HG03097 (cell line): ENCODE measurements around the gene TBC1D22A.

Source experiments
- ATAC-seq: cut with Tn5 transposase; IDR thresholded peaks from one replicate; pipeline ENCODE4 v1.9.1; 2021; ENCODE audit not compliant: unreplicated experiment, low FRiP score

The TBC1D22A gene

GRCh38 chr22:46998331-46998730 is 235.9 kb downstream of the TBC1D22A start:
- no peak for ATAC-seq

GRCh38 chr22:47000256-47000655 is 237.8 kb downstream of the TBC1D22A start:
- ATAC-seq: no peak

GRCh38 chr22:47000888-47001287 is 238.4 kb downstream of the TBC1D22A start:
- ATAC-seq: no peak

GRCh38 chr22:47001288-47001687 is 238.8 kb downstream of the TBC1D22A start:
- no peak for ATAC-seq

GRCh38 chr22:47002692-47003091 is 240.2 kb downstream of the TBC1D22A start:
- ATAC-seq: no peak

GRCh38 chr22:47005506-47006408 is 243.3 kb downstream of the TBC1D22A start:
- ATAC-seq: no peak

- no peak for ATAC-seq
Observed at GRCh38 chr22:47006433-47006832, 244.0 kb downstream of the TBC1D22A start.

- no peak for ATAC-seq
Observed at GRCh38 chr22:47006869-47007268, 244.4 kb downstream of the TBC1D22A start.

- no peak for ATAC-seq
Observed at GRCh38 chr22:47007496-47007895, 245.0 kb downstream of the TBC1D22A start.

GRCh38 chr22:47008208-47008885 is 245.9 kb downstream of the TBC1D22A start:
- ATAC-seq: no peak

- ATAC-seq: no peak
Observed at GRCh38 chr22:47009304-47010101, 247.1 kb downstream of the TBC1D22A start.

- ATAC-seq: no peak
Observed at GRCh38 chr22:47010211-47010610, 247.8 kb downstream of the TBC1D22A start.

- ATAC-seq: no peak
Observed at GRCh38 chr22:47011131-47011858, 248.8 kb downstream of the TBC1D22A start.

GRCh38 chr22:47011859-47012258 is 249.4 kb downstream of the TBC1D22A start:
- ATAC-seq: no peak

- ATAC-seq: no peak
Observed at GRCh38 chr22:47012589-47013370, 250.3 kb downstream of the TBC1D22A start.

GRCh38 chr22:47013861-47014635 is 251.6 kb downstream of the TBC1D22A start:
- ATAC-seq: no peak

- no peak for ATAC-seq
Observed at GRCh38 chr22:47014636-47015345, 252.3 kb downstream of the TBC1D22A start.

GRCh38 chr22:47015589-47016178 is 253.2 kb downstream of the TBC1D22A start:
- ATAC-seq: no peak
